Raji (cell line): ENCODE measurements around the gene GPX2.

Experiments used
- POLR2A ChIP-seq: IDR thresholded peaks from 2 replicates; pipeline ENCODE4 v1.6.1; 2011; ENCODE audit warnings: low read depth, low read length, control low read depth; ENCODE audit not compliant: insufficient read depth

The GPX2 gene

GRCh38 chr14:64934338-64934929 is 8.1 kb downstream of the GPX2 start:
- no peak for TF ChIP-seq POLR2A

- no peak for TF ChIP-seq POLR2A
These were observed 10.3 kb downstream of the GPX2 start for GRCh38 chr14:64932231-64932630.

DNA sequence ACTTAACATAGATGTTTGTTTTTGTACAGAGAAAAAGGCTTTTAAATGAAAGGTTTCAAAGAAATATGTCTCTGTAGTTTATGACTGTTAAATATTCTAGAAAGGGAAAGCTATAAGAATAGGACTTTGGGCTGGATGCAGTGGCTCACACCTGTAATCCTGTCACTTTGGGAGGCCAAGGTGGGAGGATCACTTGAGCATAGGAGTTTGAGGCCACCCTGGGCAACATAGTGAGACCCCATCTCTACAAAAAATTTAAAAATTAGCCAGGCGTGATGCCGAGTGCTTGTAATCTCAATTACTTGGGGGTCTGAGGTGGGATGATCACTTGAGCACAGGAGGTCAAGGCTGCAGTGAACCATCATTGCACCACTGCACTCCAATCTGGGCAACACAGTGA is 11.4 kb downstream of the GPX2 start:
- no peak for TF ChIP-seq POLR2A

GRCh38 chr14:64930085-64930843 is 12.3 kb downstream of the GPX2 start:
- TF ChIP-seq POLR2A, result no peak

DNA sequence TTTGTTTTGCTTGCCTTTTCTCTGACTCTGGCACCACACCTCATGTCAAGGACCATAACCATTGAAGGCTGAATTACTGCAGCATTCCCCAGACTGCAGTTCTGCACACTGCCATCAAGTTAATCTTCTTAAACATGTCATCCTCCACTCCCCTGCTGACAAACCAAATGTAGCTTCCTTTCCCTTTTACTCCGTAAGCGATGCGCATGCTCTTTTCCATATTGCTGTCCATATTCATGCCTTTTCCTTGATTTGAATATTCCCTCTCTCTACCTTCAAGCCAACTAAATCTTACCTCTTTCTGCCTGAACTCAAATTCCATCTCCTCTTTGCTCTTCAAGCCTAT is 13.6 kb downstream of the GPX2 start:
- no peak for TF ChIP-seq POLR2A

DNA sequence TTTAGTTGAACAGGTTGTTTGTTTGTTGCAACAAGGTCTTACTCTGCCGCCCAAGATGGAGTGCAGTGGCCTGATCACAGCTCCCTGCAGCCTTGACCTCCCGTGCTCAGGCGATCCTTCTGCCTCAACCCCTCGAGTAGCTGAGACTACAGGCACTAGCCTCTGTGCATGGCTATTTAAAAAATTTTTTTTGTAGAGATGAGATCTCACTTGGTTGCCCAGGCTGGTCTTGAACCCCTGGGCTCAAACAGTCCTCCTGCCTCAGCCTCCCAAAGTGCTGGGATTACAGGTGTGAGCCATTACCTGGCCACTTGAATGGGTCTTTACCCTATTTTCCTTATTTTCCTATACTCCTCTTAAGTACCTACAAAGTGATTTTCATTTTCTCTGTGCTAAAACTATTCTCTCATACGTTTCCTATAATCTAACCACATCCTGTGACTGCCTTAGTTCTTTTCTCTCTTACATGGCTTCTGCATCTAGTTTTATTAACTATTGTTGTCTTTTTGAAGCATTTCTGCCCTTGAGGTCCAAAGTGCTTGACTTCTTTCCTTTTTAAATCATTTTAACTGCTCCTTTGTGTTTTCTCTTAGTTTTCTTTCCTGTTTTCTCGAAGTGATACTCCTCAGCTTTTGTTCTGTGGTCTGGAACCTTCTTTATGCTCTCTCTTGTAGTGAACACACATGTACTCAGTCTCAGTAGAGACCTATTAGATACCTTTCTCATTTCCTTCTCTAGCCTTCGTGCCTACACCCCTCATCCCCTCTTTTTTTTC is 14.1 kb downstream of the GPX2 start:
- TF ChIP-seq POLR2A, result no peak

- no peak for TF ChIP-seq POLR2A
These were observed 15.5 kb downstream of the GPX2 start for GRCh38 chr14:64927031-64927430.

- no peak for TF ChIP-seq POLR2A
These were observed 16.0 kb downstream of the GPX2 start for GRCh38 chr14:64926398-64926995.

- TF ChIP-seq POLR2A, result no peak
These were observed 19.5 kb downstream of the GPX2 start for GRCh38 chr14:64923015-64923414.

GRCh38 chr14:64920465-64920864 is 22.1 kb downstream of the GPX2 start:
- no peak for TF ChIP-seq POLR2A

GRCh38 chr14:64919618-64920017 is 22.9 kb downstream of the GPX2 start:
- TF ChIP-seq POLR2A, result no peak

- no peak for TF ChIP-seq POLR2A
These were observed 23.3 kb downstream of the GPX2 start for GRCh38 chr14:64919215-64919614.

- no peak for TF ChIP-seq POLR2A
These were observed 24.3 kb downstream of the GPX2 start for GRCh38 chr14:64918216-64918615.

DNA sequence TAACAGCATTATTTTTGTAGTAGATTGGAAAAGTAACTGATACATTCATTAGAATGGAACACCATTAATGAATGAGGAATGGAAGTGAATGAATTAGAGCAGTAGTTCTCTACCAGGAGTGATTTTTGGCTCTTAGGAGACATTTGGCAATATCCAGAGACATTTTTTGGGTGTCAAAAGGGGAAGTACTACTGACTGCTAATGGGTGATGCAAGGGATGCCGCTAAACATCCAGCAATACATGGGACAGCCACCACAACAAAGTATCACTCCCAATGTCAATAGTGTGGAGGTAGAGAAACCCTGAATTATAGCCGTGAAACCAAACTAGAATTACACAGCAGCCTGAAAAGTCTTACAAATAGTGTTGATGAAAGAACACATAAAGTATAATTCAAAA is 26.7 kb downstream of the GPX2 start:
- no peak for TF ChIP-seq POLR2A

GRCh38 chr14:64915029-64915424 is 27.5 kb downstream of the GPX2 start:
- TF ChIP-seq POLR2A, result no peak
